ENCODE measurements around the gene RGS9. TPM values are rescaled to one million over a fixed set of nuclear protein-coding genes. Genes with fewer than 3 reads are reported as not detected.

Gene RGS9
- total RNA-seq, 2 donors from 2014 or later = 7.4 to 9.9 TPM

GRCh38 chr17:65122836-65123756 is 14.1 kb upstream of the RGS9 start:
- peak; percentile 90 for DNase-seq
- H3K9ac ChIP-seq (ENCODE audit: low read depth in 2 of 2, low read length in 2 of 2) = peak overlapping the region; percentile 66 to 71
- no peaks in the 10 kb centered on the region for H3K36me3 ChIP-seq
- H3K27me3 ChIP-seq = no peaks in the 10 kb centered on the region
- H3K9me3 ChIP-seq = no peaks in the 10 kb centered on the region
- H3K4me1 ChIP-seq = no peaks in the 10 kb centered on the region
- peak overlapping the region; percentile 90 for H3K27ac ChIP-seq
- peak overlapping the region; percentile 67 for H3K4me3 ChIP-seq
- TF ChIP-seq CTCF (IDR thresholded peaks at IDR 0.05) = no peak
- intact Hi-C loops (cut with DNase I) = no loop called here

DNA sequence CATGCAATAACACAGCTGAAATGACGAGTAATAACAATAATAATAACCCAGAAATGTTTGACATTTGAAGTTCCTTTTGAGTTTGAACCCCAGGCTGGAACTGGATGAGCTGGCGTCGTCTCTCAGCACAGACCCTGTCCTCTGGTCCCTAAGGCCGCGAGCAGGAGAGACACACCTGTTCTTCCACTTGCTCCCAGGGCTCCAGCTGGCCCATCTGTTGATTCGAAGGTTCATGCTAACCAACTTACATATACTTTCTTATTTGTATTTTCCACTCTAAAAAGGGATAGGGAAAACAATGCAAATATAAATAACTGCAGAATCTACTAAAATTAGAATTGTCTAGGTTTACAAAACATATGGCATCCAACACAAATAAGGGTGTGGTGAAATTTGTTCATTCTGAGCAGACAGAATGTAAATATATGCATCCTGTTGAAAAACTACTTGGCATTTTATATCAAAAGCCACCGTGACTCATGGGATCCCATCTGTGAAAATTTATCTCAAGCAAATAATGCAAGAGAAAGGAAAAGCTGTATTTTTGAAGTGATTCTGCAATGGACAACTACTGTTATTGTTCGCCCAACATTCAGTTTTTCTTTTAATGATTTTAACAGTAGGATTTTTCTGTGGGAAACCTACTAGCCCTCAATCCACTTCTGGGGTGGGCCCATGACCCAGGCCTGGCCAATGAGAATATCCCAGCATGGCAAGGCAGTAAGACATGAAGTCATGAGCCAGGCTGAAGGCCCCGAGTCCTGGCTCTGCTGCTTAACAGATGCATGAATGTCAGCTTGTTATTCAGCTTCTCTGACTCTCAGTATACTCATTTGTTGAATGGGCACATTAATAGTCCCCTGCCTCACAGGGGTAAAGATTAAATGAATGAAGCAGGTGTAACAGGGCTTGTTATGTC is 13.2 kb upstream of the RGS9 start:
- Histone ChIP-seq H3K4me1 (no peaks in the 10 kb centered on the region), H3K36me3 (no peaks in the 10 kb centered on the region), H3K27ac (peak overlapping the region; percentile 90), H3K9ac (ENCODE audit: low read depth in 2 of 2, low read length in 2 of 2) (peak overlapping the region in 1 of 2 donors; percentile 71), H3K27me3 (no peaks in the 10 kb centered on the region), H3K4me3 (no peak overlapping the region), H3K9me3 (no peaks in the 10 kb centered on the region)
- DNase-seq = peak; percentile 43
- intact Hi-C loops (cut with DNase I) = no loop called here
- TF ChIP-seq CTCF (IDR thresholded peaks at IDR 0.05) = no peak

- DNase-seq = no peak
- Histone ChIP-seq H3K36me3 (no peaks in the 10 kb centered on the region), H3K9me3 (no peaks in the 10 kb centered on the region), H3K4me3 (no peak overlapping the region), H3K9ac (ENCODE audit: low read depth in 2 of 2, low read length in 2 of 2) (no peak overlapping the region), H3K27ac (no peak overlapping the region), H3K4me1 (no peaks in the 10 kb centered on the region), H3K27me3 (no peaks in the 10 kb centered on the region)
- TF ChIP-seq CTCF (IDR thresholded peaks at IDR 0.05) = no peak
- intact Hi-C loops (cut with DNase I) = no loop called here
These were observed 6.3 kb upstream of the RGS9 start for GRCh38 chr17:65130832-65131231.

GRCh38 chr17:65131240-65131639 is 5.9 kb upstream of the RGS9 start:
- no peak for TF ChIP-seq CTCF (IDR thresholded peaks at IDR 0.05)
- Histone ChIP-seq H3K9ac (ENCODE audit: low read depth in 2 of 2, low read length in 2 of 2) (no peak overlapping the region), H3K9me3 (no peaks in the 10 kb centered on the region), H3K4me3 (no peak overlapping the region), H3K36me3 (no peaks in the 10 kb centered on the region), H3K27me3 (no peaks in the 10 kb centered on the region), H3K27ac (no peak overlapping the region), H3K4me1 (no peaks in the 10 kb centered on the region)
- intact Hi-C loops (cut with DNase I) = no loop called here
- no peak for DNase-seq

DNA sequence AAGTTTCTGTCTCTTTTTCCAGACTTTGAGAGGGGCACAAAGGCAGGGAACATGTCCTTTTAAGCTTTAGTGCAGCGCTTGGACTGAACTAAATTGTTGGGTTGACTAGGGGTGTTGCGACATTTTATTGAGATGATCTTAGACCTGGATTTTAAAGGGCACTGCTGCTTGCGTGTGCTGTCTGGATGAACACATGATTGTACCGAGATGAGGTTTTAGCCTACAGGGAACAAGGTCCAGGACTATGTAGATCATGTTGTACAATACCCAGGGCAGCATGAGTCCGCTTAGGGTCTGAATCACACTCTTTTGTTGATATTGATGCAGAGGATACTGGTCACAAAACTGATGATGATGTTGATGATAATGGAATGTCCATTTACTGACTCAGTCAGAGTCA is 5.2 kb upstream of the RGS9 start:
- Histone ChIP-seq H3K27me3 (no peaks in the 10 kb centered on the region), H3K4me1 (no peaks in the 10 kb centered on the region), H3K9me3 (no peaks in the 10 kb centered on the region), H3K36me3 (no peaks in the 10 kb centered on the region), H3K27ac (no peak overlapping the region), H3K4me3 (no peak overlapping the region), H3K9ac (ENCODE audit: low read depth in 2 of 2, low read length in 2 of 2) (no peak overlapping the region)
- TF ChIP-seq CTCF (IDR thresholded peaks at IDR 0.05) = no peak
- no peak for DNase-seq
- intact Hi-C loops (cut with DNase I) = no loop called here
